Measurements from ENCODE around the gene GLI1.
"Not testable (repeated sequence)": the region's sequence is repeated elsewhere in the genome, so short reads cannot be mapped to it uniquely, and the experiment has no call there.

Gene GLI1

GRCh38 chr12:57438400-57438799, 21.2 kb upstream of the GLI1 start:
- ATAC-seq (ENCODE audit: insufficient read depth, low read depth): no peak
- TF ChIP-seq EZH2 (IDR thresholded peaks at IDR 0.05; ENCODE audit: borderline replicate concordance, low read depth, low read length, severe bottlenecking): no peak
- no peak for TF ChIP-seq CTCF (IDR thresholded peaks at IDR 0.05; ENCODE audit: borderline replicate concordance, extremely low read depth, low read length, poor library complexity, severe bottlenecking)

GRCh38 chr12:57439762-57440266, 19.8 kb upstream of the GLI1 start:
- H3K79me2 ChIP-seq (ENCODE audit: insufficient read depth, low read length): no peaks in the 10 kb centered on the region
- DNase-seq: no peak
- H3K27ac ChIP-seq (ENCODE audit: low read length): no peak overlapping the region
- H2AFZ ChIP-seq (ENCODE audit: low read depth, low read length): no peak overlapping the region
- H3K9me3 ChIP-seq (ENCODE audit: insufficient read depth, low read length, severe bottlenecking): no peaks in the 10 kb centered on the region
- H3K4me1 ChIP-seq (ENCODE audit: insufficient read depth, low read length): no peaks in the 10 kb centered on the region
- H4K20me1 ChIP-seq (ENCODE audit: insufficient read depth, low read length): no peaks in the 10 kb centered on the region
- no peak overlapping the region for H3K4me2 ChIP-seq (ENCODE audit: insufficient read depth, low read length)
- no peak for ATAC-seq (ENCODE audit: insufficient read depth, low read depth)
- TF ChIP-seq CTCF (IDR thresholded peaks at IDR 0.05; ENCODE audit: borderline replicate concordance, extremely low read depth, low read length, poor library complexity, severe bottlenecking) (no peak), EZH2 (IDR thresholded peaks at IDR 0.05; ENCODE audit: borderline replicate concordance, low read depth, low read length, severe bottlenecking) (no peak)
- H3K9ac ChIP-seq (ENCODE audit: low read depth, low read length): no peak overlapping the region
- no peaks in the 10 kb centered on the region for H3K27me3 ChIP-seq (ENCODE audit: insufficient read depth, low read length, poor library complexity)
- H3K4me3 ChIP-seq (ENCODE audit: low read depth in 1 of 2, low read length in 2 of 2): no peak overlapping the region
- H3K36me3 ChIP-seq (ENCODE audit: insufficient read depth, low read length): no peaks in the 10 kb centered on the region

More at GRCh38 chr12:57438400-57438799, 21.2 kb upstream of the GLI1 start:
- no peak overlapping the region for H3K27ac ChIP-seq (ENCODE audit: low read length)
- no peaks in the 10 kb centered on the region for H3K4me1 ChIP-seq (ENCODE audit: insufficient read depth, low read length)
- H3K36me3 ChIP-seq (ENCODE audit: insufficient read depth, low read length): no peaks in the 10 kb centered on the region
- H3K4me3 ChIP-seq (ENCODE audit: low read depth in 1 of 2, low read length in 2 of 2): no peak overlapping the region
- H3K9ac ChIP-seq (ENCODE audit: low read depth, low read length): no peak overlapping the region
- H3K4me2 ChIP-seq (ENCODE audit: insufficient read depth, low read length): no peak overlapping the region
- no peak for DNase-seq
- no peaks in the 10 kb centered on the region for H3K79me2 ChIP-seq (ENCODE audit: insufficient read depth, low read length)
- H4K20me1 ChIP-seq (ENCODE audit: insufficient read depth, low read length): no peaks in the 10 kb centered on the region
- no peaks in the 10 kb centered on the region for H3K9me3 ChIP-seq (ENCODE audit: insufficient read depth, low read length, severe bottlenecking)
- no peak overlapping the region for H2AFZ ChIP-seq (ENCODE audit: low read depth, low read length)
- no peaks in the 10 kb centered on the region for H3K27me3 ChIP-seq (ENCODE audit: insufficient read depth, low read length, poor library complexity)

- not testable (repeated sequence) for H3K9me3 ChIP-seq (ENCODE audit: insufficient read depth, low read length, severe bottlenecking); H3K9ac ChIP-seq (ENCODE audit: low read depth, low read length); H2AFZ ChIP-seq (ENCODE audit: low read depth, low read length); H3K36me3 ChIP-seq (ENCODE audit: insufficient read depth, low read length); H3K4me3 ChIP-seq (ENCODE audit: low read depth in 1 of 2, low read length in 2 of 2); H3K79me2 ChIP-seq (ENCODE audit: insufficient read depth, low read length); DNase-seq; H3K4me2 ChIP-seq (ENCODE audit: insufficient read depth, low read length); H3K27me3 ChIP-seq (ENCODE audit: insufficient read depth, low read length, poor library complexity); H3K27ac ChIP-seq (ENCODE audit: low read length); H4K20me1 ChIP-seq (ENCODE audit: insufficient read depth, low read length); H3K4me1 ChIP-seq (ENCODE audit: insufficient read depth, low read length); ATAC-seq (ENCODE audit: insufficient read depth, low read depth)
Measured at GRCh38 chr12:57441393-57441792, 18.2 kb upstream of the GLI1 start.

GRCh38 chr12:57441846-57442427, 17.6 kb upstream of the GLI1 start:
- DNase-seq: no peak
- no peak for ATAC-seq (ENCODE audit: insufficient read depth, low read depth)
- Histone ChIP-seq H3K79me2 (ENCODE audit: insufficient read depth, low read length) (no peaks in the 10 kb centered on the region), H3K27ac (ENCODE audit: low read length) (no peak overlapping the region), H4K20me1 (ENCODE audit: insufficient read depth, low read length) (no peaks in the 10 kb centered on the region), H3K9ac (ENCODE audit: low read depth, low read length) (no peak overlapping the region), H3K4me2 (ENCODE audit: insufficient read depth, low read length) (no peak overlapping the region), H3K4me3 (ENCODE audit: low read depth in 1 of 2, low read length in 2 of 2) (no peak overlapping the region), H3K36me3 (ENCODE audit: insufficient read depth, low read length) (no peaks in the 10 kb centered on the region), H3K4me1 (ENCODE audit: insufficient read depth, low read length) (no peaks in the 10 kb centered on the region), H2AFZ (ENCODE audit: low read depth, low read length) (no peak overlapping the region), H3K9me3 (ENCODE audit: insufficient read depth, low read length, severe bottlenecking) (no peaks in the 10 kb centered on the region), H3K27me3 (ENCODE audit: insufficient read depth, low read length, poor library complexity) (no peaks in the 10 kb centered on the region)
- TF ChIP-seq CTCF (IDR thresholded peaks at IDR 0.05; ENCODE audit: borderline replicate concordance, extremely low read depth, low read length, poor library complexity, severe bottlenecking) (no peak), EZH2 (IDR thresholded peaks at IDR 0.05; ENCODE audit: borderline replicate concordance, low read depth, low read length, severe bottlenecking) (no peak)

GRCh38 chr12:57444337-57444736, 15.2 kb upstream of the GLI1 start:
- H3K9me3 ChIP-seq (ENCODE audit: insufficient read depth, low read length, severe bottlenecking); H3K4me2 ChIP-seq (ENCODE audit: insufficient read depth, low read length); H3K27me3 ChIP-seq (ENCODE audit: insufficient read depth, low read length, poor library complexity); H3K36me3 ChIP-seq (ENCODE audit: insufficient read depth, low read length); H3K4me1 ChIP-seq (ENCODE audit: insufficient read depth, low read length); H3K9ac ChIP-seq (ENCODE audit: low read depth, low read length); H3K27ac ChIP-seq (ENCODE audit: low read length); H3K79me2 ChIP-seq (ENCODE audit: insufficient read depth, low read length); ATAC-seq (ENCODE audit: insufficient read depth, low read depth); H4K20me1 ChIP-seq (ENCODE audit: insufficient read depth, low read length); DNase-seq; H3K4me3 ChIP-seq (ENCODE audit: low read depth in 1 of 2, low read length in 2 of 2); H2AFZ ChIP-seq (ENCODE audit: low read depth, low read length): not testable (repeated sequence)
